Lung (tissue), 12 donors: Measurements from ENCODE around the gene LMBR1L. TPM values are rescaled to one million over a fixed set of nuclear protein-coding genes. Genes with fewer than 3 reads are reported as not detected.
"Not testable (repeated sequence)": the region's sequence is repeated elsewhere in the genome, so short reads cannot be mapped to it uniquely, and the experiment has no call there.

ENCODE experiments used
- ATAC-seq: fragments of 200-7000 bp; cut with Tn5 transposase; one replicate; pipeline ENCODE4 v1.9.1; 2020; ENCODE audit warnings: moderate number of reproducible peaks; ENCODE audit not compliant: insufficient read depth, low FRiP score
- DNase-seq, 3 donors: peaks; one replicate each; pipeline ENCODE4 v3.0.0-alpha.2; 2013 to 2017
- H3K27ac ChIP-seq, 2 donors: one replicate each; pipeline ENCODE4 v1.5.1; 2013; ENCODE audit warnings: mild to moderate bottlenecking in 2 of 2, moderate library complexity in 2 of 2, control low read depth in 1 of 2, inconsistent platforms in 1 of 2, low read depth in 1 of 2, low read length in 1 of 2
- H3K27me3 ChIP-seq, 3 donors: one replicate each; pipeline ENCODE4 v1.5.1; 2013; ENCODE audit warnings: low read length in 2 of 3; ENCODE audit not compliant: control insufficient read depth in 3 of 3, insufficient read depth in 3 of 3
- H3K36me3 ChIP-seq, 4 donors: one replicate each; pipeline ENCODE4 v1.5.1; 2013; ENCODE audit warnings: low read length in 4 of 4, mild to moderate bottlenecking in 1 of 4, moderate library complexity in 1 of 4; ENCODE audit not compliant: control insufficient read depth in 4 of 4, insufficient read depth in 4 of 4
- H3K4me1 ChIP-seq, 5 donors: one replicate each; pipeline ENCODE4 v1.5.1; 2013; ENCODE audit warnings: low read length in 5 of 5, mild to moderate bottlenecking in 2 of 5, moderate library complexity in 1 of 5; ENCODE audit not compliant: control insufficient read depth in 5 of 5, insufficient read depth in 5 of 5
- H3K4me3 ChIP-seq: one replicate; pipeline ENCODE4 v1.5.1; 2013; ENCODE audit warnings: mild to moderate bottlenecking, control low read depth, moderate library complexity
- H3K9ac ChIP-seq, 2 donors: one replicate each; pipeline ENCODE4 v1.5.1; 2013; ENCODE audit warnings: low read length in 2 of 2, control low read depth in 1 of 2; ENCODE audit not compliant: insufficient read depth in 1 of 2
- H3K9me3 ChIP-seq, 4 donors: one replicate each; pipeline ENCODE4 v1.5.1; 2013; ENCODE audit warnings: low read length in 3 of 4, mild to moderate bottlenecking in 1 of 4, moderate library complexity in 1 of 4; ENCODE audit not compliant: control insufficient read depth in 4 of 4, insufficient read depth in 3 of 4
- WGBS, 2 donors: extraction: QIAGEN DNeasy Blood & Tissue Kit; methylation state at CpG; one replicate each; pipeline ENCODE4 v1.1.7; 2013; 5-methylcytosine and 5-hydroxymethylcytosine counted together
- polyA plus RNA-seq, 2 donors: library from polyadenylated mRNA; stranded (reverse); fragments of 200-250 nt; gene quantifications; one replicate each; pipeline ENCODE4 v1.2.1, GENCODE V29; 2013
- total RNA-seq, 2 donors: library from RNA; depleted of rRNA in 1 of 2; stranded (reverse); fragments of >200 nt in 1 of 2; gene quantifications; one replicate each; pipeline ENCODE4 v1.2.1, GENCODE V29; 2014 to 2021
- TF ChIP-seq, protein P1 (sequence below): IDR thresholded peaks from 2 replicates; pipeline ENCODE4 v1.5.1; 2012; ENCODE audit warnings: mild to moderate bottlenecking; ENCODE audit errors: control extremely low read depth, extremely low read depth
- donor health status: control.
- donor health status: control.
- donor health status: Bipolar disorder and iron deficiency.
- donor health status: healthy.
- donor health status: DM: yes; HTN: yes; CAD: no.

Gene LMBR1L
- total and polyA plus RNA-seq, 4 donors: 34.8 to 70.1 (median 38.7) TPM

DNA sequence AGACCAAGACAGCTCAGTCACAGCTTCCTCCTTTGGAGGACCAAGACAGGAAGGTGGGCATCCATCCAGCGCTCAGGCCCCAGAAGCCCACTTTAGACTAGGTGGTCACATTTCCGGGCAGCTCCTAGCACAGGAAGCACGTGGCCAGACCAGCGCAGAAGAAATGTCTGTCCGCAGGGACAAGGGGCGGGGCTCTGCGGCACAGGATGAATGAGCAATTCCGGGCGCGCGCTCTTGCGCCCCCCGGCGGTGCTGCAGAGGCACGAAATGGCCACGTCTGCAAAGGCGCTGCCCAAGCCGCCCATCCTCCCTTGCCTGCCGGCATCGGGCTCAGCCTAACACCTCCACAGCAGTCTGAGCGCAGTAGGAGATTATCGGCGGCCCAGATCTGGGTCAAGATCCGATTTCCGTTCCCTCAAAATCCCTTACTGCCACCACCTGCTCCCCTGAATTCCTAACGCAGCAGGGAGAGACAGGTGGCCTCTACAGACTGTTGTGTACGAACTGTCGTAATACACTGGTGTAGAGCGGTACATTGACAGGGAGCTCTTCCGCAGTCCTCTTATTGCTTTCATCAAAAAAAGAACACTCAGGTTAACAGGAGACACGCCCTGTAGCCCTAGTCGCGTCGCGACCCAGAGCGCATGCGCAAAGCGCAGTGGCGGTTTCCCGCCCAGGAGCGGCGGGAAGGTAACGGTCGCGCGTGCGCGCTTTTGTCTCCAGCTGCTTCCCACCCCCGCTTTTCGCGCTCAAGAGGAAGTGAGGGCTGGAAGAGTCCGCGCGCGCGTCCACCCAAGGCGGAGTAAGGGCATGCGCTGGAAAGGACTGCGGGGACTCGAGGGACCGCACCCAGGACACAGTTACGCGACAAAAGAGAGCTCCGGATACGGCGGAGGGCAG, 19.8 kb upstream of the LMBR1L start:
- H3K4me1 ChIP-seq: peaks cover 0 to 29% (median 5%) of the 10 kb centered on the region in 5 donors
- H3K27ac ChIP-seq: peak overlapping the region; percentile 98
- no peaks in the 10 kb centered on the region for H3K27me3 ChIP-seq
- TF ChIP-seq, protein P1, sequence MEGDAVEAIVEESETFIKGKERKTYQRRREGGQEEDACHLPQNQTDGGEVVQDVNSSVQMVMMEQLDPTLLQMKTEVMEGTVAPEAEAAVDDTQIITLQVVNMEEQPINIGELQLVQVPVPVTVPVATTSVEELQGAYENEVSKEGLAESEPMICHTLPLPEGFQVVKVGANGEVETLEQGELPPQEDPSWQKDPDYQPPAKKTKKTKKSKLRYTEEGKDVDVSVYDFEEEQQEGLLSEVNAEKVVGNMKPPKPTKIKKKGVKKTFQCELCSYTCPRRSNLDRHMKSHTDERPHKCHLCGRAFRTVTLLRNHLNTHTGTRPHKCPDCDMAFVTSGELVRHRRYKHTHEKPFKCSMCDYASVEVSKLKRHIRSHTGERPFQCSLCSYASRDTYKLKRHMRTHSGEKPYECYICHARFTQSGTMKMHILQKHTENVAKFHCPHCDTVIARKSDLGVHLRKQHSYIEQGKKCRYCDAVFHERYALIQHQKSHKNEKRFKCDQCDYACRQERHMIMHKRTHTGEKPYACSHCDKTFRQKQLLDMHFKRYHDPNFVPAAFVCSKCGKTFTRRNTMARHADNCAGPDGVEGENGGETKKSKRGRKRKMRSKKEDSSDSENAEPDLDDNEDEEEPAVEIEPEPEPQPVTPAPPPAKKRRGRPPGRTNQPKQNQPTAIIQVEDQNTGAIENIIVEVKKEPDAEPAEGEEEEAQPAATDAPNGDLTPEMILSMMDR: peak; percentile 59
- DNase-seq (peak; percentile 91 to 96 (median 94)), ATAC-seq (peak; percentile 82)
- no peaks in the 10 kb centered on the region for H3K9me3 ChIP-seq
- peaks cover 12 to 33% (median 19%) of the 10 kb centered on the region in 4 donors for H3K36me3 ChIP-seq
- WGBS, 2 donors: 0% methylated on average over 61 to 66 of the region's 66 CpGs
- H3K9ac ChIP-seq: peak overlapping the region; percentile 72 to 97
- H3K4me3 ChIP-seq: peak overlapping the region; percentile 79

DNA sequence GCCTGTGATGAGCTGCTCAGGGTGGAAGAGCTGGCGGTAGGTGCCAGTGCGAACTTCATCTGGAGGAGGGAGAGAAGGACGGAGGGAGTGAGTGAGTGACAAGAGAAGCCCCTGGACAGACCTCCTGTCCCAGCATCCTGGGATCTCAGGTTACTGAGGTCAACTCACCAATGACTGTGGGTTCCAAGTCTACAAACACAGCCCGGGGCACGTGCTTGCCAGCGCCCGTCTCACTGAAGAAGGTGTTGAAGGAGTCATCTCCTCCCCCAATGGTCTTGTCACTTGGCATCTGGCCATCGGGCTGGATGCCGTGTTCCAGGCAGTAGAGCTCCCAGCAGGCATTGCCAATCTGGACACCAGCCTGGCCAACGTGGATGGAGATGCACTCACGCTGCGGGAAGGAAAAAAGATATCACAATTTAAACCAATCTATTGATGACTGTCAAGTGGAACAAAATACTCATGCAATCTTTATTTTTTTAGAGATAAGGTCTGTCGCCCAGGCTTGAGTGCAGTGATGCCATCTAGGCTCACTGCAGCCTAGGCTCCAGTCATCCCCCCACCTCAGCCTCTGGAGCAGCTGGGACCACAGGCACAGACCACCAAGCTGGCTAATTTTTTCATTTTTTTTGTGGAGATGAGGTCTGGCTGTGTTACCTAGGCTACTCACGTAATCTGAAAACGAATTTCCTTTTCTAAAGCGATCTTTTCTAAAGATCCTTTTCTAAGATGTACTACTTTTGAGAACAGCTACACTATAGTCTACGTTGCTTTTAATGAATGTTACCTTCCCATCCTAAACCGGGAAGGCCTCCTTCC, 18.9 kb upstream of the LMBR1L start:
- TF ChIP-seq, protein P1: no peak
- no peaks in the 10 kb centered on the region for H3K9me3 ChIP-seq
- 44 to 59% methylated on average over 18 of the region's 18 CpGs for WGBS, 2 donors
- H3K36me3 ChIP-seq: peaks cover 12 to 33% (median 19%) of the 10 kb centered on the region in 4 donors
- peak overlapping the region; percentile 85 to 98 for H3K27ac ChIP-seq
- DNase-seq: no peak
- H3K27me3 ChIP-seq: no peaks in the 10 kb centered on the region
- peaks cover 0 to 29% (median 5%) of the 10 kb centered on the region in 5 donors for H3K4me1 ChIP-seq
- no peak for ATAC-seq
- H3K4me3 ChIP-seq: peak overlapping the region; percentile 27
- H3K9ac ChIP-seq: peak overlapping the region in 1 of 2 donors; percentile 97

DNA sequence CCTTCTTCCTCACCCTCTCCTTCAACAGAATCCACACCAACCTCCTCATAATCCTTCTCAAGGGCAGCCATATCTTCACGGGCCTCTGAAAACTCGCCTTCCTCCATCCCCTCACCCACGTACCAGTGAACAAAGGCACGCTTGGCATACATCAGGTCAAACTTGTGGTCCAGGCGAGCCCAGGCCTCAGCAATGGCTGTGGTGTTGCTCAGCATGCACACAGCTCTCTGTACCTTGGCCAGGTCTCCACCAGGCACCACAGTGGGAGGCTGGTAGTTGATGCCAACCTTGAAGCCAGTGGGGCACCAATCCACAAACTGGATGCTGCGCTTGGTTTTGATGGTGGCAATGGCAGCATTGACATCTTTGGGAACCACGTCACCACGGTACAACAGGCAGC, 17.3 kb upstream of the LMBR1L start:
- H3K36me3 ChIP-seq: peaks cover 12 to 33% (median 19%) of the 10 kb centered on the region in 4 donors
- H3K9ac ChIP-seq, H3K9me3 ChIP-seq, H3K27me3 ChIP-seq, H3K4me3 ChIP-seq, DNase-seq, H3K27ac ChIP-seq, ATAC-seq: not testable (repeated sequence)
- H3K4me1 ChIP-seq: peaks cover 0 to 23% (median 5%) of the 10 kb centered on the region in 5 donors
- 88 to 98% methylated on average over 7 to 8 of the region's 8 CpGs for WGBS, 2 donors
